Embryonic facial prominence (tissue), 1 donor: ENCODE measurements around the gene USP8.
"Not testable (repeated sequence)": the region's sequence is repeated elsewhere in the genome, so short reads cannot be mapped to it uniquely, and the experiment has no call there.

Experiments
- DNase-seq: peaks from one replicate; pipeline ENCODE4 v3.0.0-alpha.2; 2016; ENCODE audit errors: extremely low spot score

The USP8 gene

GRCh38 chr15:50424066-50424890 lies at the start of gene USP8:
Gene USP8, plus strand, starts transcription at chr15:50424405. Its CDS starts 14,669 bp downstream, at chr15:50439074.
- DNase-seq: peak; percentile 89

GRCh38 chr15:50377867-50378751 lies 46.1 kb upstream of the USP8 start:
- no peak for DNase-seq

GRCh38 chr15:50378776-50379175 lies 45.4 kb upstream of the USP8 start:
- DNase-seq: no peak

GRCh38 chr15:50379413-50379812 lies 44.8 kb upstream of the USP8 start:
- not testable (repeated sequence) for DNase-seq

GRCh38 chr15:50380089-50380488 lies 44.1 kb upstream of the USP8 start:
- DNase-seq: no peak

GRCh38 chr15:50381438-50381837 lies 42.8 kb upstream of the USP8 start:
- no peak for DNase-seq

GRCh38 chr15:50382408-50382807 lies 41.8 kb upstream of the USP8 start:
- DNase-seq: not testable (repeated sequence)

GRCh38 chr15:50390554-50391264 lies 33.5 kb upstream of the USP8 start:
- no peak for DNase-seq

- DNase-seq: not testable (repeated sequence)
These were observed 32.6 kb upstream of the USP8 start for GRCh38 chr15:50391561-50391960.

- no peak for DNase-seq
These were observed 12.3 kb upstream of the USP8 start for GRCh38 chr15:50411870-50412269.

- no peak for DNase-seq
These were observed 9.6 kb upstream of the USP8 start for GRCh38 chr15:50414624-50415023.

- no peak for DNase-seq
These were observed 8.3 kb upstream of the USP8 start for GRCh38 chr15:50415752-50416404.

- no peak for DNase-seq
These were observed 7.3 kb upstream of the USP8 start for GRCh38 chr15:50416890-50417289.

GRCh38 chr15:50418041-50418583 lies 6.1 kb upstream of the USP8 start:
- no peak for DNase-seq

- no peak for DNase-seq
These were observed 1.0 kb downstream of the USP8 start for GRCh38 chr15:50425219-50425618.

GRCh38 chr15:50425678-50426246 lies 1.6 kb downstream of the USP8 start:
- DNase-seq: not testable (repeated sequence)

- DNase-seq: no peak
These were observed 2.2 kb downstream of the USP8 start for GRCh38 chr15:50426428-50426827.

GRCh38 chr15:50431204-50431603 lies 7.0 kb downstream of the USP8 start:
- DNase-seq: no peak

GRCh38 chr15:50432230-50432629 lies 8.0 kb downstream of the USP8 start:
- no peak for DNase-seq

- no peak for DNase-seq
These were observed 11.6 kb downstream of the USP8 start for GRCh38 chr15:50435772-50436171.

- no peak for DNase-seq
These were observed 14.0 kb downstream of the USP8 start for GRCh38 chr15:50438251-50438650.
